Activated naive CD8-positive, alpha-beta T cell treated with anti-CD3 and anti-CD28 coated beads, Interleukin-2, amount 10 ng/mL, durations not matched to agents 7 days and 5 days (primary cell): Measurements from ENCODE around the gene POLR1G. TPM values are rescaled to one million over a fixed set of nuclear protein-coding genes. Genes with fewer than 3 reads are reported as not detected.
A peak's percentile ranks its signal among the peaks of the same experiment; 100 is the strongest.

Experiments used
- ATAC-seq: fragments of 150-1000 bp; cut with Tn5 transposase; one replicate; pipeline ENCODE4 v1.10.0; 2021; ENCODE audit warnings: low read depth, moderate library complexity
- POLR2A ChIA-PET: fragments of 350-600 bp; sonication (Branson Sonifier 250); formaldehyde crosslinking; loops from one replicate; lab custom pipeline; 2021; ENCODE audit warnings: antibody characterized with exemption; lab: Charles Lee
- DNase-seq: peaks from one replicate; pipeline ENCODE4 v3.0.0; 2021
- H3K27ac Mint-ChIP-seq: one replicate; pipeline ENCODE4 v1.8.0; 2022; ENCODE audit warnings: mild to moderate bottlenecking, mixed read lengths
- H3K27me3 Mint-ChIP-seq: one replicate; pipeline ENCODE4 v1.8.0; 2022; ENCODE audit warnings: mild to moderate bottlenecking, moderate library complexity, mixed read lengths
- H3K36me3 Mint-ChIP-seq: one replicate; pipeline ENCODE4 v1.8.0; 2021; ENCODE audit warnings: mild to moderate bottlenecking, mixed read lengths
- H3K4me1 Mint-ChIP-seq: one replicate; pipeline ENCODE4 v1.8.0; 2021; ENCODE audit warnings: mixed read lengths
- H3K4me3 Mint-ChIP-seq: one replicate; pipeline ENCODE4 v1.8.0; 2022; ENCODE audit warnings: mild to moderate bottlenecking, moderate library complexity, mixed read lengths
- H3K9me3 Mint-ChIP-seq: one replicate; pipeline ENCODE4 v1.8.0; 2021; ENCODE audit warnings: mixed read lengths
- total RNA-seq, 2 experiments: library from RNA; stranded (reverse); gene quantifications; one replicate each; pipeline ENCODE4 v1.2.3, GENCODE V29; 2021

The POLR1G gene, protein sequence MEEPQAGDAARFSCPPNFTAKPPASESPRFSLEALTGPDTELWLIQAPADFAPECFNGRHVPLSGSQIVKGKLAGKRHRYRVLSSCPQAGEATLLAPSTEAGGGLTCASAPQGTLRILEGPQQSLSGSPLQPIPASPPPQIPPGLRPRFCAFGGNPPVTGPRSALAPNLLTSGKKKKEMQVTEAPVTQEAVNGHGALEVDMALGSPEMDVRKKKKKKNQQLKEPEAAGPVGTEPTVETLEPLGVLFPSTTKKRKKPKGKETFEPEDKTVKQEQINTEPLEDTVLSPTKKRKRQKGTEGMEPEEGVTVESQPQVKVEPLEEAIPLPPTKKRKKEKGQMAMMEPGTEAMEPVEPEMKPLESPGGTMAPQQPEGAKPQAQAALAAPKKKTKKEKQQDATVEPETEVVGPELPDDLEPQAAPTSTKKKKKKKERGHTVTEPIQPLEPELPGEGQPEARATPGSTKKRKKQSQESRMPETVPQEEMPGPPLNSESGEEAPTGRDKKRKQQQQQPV
- 1 to 10 TPM; 6.0 to 6.3 TPM for total RNA-seq

DNA sequence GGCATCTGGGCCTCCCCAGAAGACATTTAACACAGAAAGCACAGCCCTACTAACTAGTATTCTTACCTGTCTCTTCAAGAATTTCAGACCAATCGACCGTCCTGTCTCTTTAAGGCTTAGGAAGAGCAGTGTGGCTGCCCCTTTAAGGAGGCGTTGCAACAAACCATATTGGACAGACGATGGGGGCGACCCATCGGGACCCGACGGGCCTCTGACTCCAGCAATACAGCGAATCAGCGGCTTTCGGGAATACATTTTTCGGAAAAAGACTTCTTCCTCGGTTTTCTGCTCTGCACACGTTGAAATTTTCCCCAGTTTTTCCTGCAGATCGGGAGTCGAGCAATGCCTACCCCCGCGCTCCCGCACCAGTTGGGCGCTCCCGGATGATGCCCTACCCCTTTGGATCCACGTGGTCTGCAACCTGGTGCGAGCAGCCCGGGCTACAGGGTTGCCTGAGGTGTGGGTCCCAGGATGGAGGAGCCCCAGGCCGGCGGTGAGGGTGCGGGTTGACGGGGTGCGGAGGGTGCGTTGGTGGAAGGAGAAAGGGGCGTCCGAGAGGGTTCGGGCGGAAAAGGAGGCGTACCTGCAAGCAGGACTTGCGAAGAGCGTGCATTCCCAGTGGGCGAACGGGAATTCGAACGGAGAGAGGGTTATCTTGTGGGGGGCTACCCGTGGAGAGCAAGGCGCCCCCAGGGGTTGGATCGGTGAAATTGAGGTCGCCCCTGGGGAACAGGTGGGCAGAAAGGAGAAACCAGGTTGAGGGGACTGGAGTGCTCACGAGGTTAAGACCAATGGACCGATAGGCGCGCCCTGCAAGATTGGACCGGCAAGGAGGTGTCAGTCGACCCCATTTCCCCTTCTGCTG lies at the start of gene POLR1G:
Gene POLR1G (plus strand): TSS at position 419 of the 865 bp plus-strand sequence. CDS start 53 bp downstream, at position 472.
- H3K27ac Mint-ChIP-seq = peak within 1 kb of the TSS; percentile 91

DNA sequence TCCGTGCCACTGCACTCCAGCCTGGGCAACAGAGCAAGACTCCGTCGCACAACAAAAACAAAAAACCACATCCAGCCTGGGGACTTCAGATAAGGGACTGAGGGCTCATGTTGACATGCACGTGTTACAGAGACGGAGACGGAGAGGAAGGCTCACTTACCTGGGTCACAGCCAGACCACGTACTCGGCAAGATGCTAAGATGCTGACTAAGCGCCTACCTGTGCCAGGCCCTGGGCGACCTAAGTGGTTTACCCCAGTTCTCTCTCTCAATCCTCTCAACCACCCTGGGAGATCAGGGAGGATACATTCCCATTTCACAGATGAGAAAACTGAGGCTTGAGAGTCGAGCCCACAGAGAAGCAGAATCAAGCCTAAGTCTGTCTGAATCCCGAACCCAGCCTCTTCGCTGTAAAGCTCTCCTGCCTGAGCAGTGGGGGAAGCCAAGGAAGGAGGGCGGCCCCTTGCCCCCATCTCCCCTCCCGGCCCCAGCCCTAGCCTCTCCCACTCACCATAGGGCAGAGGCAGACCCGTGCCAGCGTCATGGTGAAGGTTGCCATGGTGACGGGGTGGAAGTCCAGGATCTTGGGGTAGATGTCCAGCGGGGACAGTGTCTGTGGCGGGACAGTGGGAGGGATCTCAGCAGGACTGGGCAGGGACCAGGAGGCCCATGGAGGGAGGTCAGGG lies 49.5 kb upstream of the POLR1G start:
- H3K36me3 Mint-ChIP-seq = peaks cover 12% of the 10 kb centered on the region
- peaks cover 4% of the 10 kb centered on the region for H3K4me1 Mint-ChIP-seq
- H3K4me3 Mint-ChIP-seq = no peak overlapping the region
- H3K27ac Mint-ChIP-seq = no peak overlapping the region
- ATAC-seq (no peak), DNase-seq (no peak)
- no peaks in the 10 kb centered on the region for H3K27me3 Mint-ChIP-seq
- no peaks in the 10 kb centered on the region for H3K9me3 Mint-ChIP-seq
- POLR2A ChIA-PET = no interaction called here

More for the DNA sequence above, at the start of gene POLR1G:
- Mint-ChIP-seq H3K36me3 (peaks cover 5% of the 10 kb centered on the region), H3K9me3 (no peaks in the 10 kb centered on the region), H3K4me3 (peak within 1 kb of the TSS; percentile 96), H3K4me1 (peaks cover 25% of the 10 kb centered on the region), H3K27me3 (peaks cover 27% of the 10 kb centered on the region)
- POLR2A ChIA-PET = interaction anchor here (0.9 to 1.0 kb wide), 3 partner anchors 33 to 92 kb away, joined by 3 to 4 read pairs (median 3); partner anchors contain the start of genes ERCC2 and PPM1N
- DNase-seq = peak; percentile 84
- peak; percentile 73 for ATAC-seq

DNA sequence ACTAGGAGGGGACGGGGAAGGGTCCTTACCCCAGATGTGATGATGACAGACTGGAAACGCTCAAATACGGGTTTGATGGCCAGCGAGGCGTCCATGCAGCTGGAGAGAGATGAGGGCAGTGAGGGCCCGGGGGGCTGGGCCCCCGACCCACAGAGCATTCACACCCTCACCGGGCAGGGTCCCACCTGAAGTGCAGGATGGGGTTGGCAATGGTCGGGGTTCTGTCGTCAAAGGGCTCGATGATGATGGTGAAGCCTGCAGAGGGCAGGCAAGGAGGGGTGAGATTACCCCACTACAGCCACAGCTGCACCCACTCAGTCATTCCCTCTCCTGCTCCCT lies 49.0 kb upstream of the POLR1G start:
- DNase-seq (no peak), ATAC-seq (no peak)
- Mint-ChIP-seq H3K36me3 (peaks cover 12% of the 10 kb centered on the region), H3K9me3 (no peaks in the 10 kb centered on the region), H3K27ac (no peak overlapping the region), H3K4me3 (no peak overlapping the region), H3K4me1 (peaks cover 4% of the 10 kb centered on the region), H3K27me3 (no peaks in the 10 kb centered on the region)
- POLR2A ChIA-PET = interaction anchor here (0.6 kb wide), 1 partner anchor 29 kb away, joined by 5 read pairs; no protein-coding TSS in a partner anchor

DNA sequence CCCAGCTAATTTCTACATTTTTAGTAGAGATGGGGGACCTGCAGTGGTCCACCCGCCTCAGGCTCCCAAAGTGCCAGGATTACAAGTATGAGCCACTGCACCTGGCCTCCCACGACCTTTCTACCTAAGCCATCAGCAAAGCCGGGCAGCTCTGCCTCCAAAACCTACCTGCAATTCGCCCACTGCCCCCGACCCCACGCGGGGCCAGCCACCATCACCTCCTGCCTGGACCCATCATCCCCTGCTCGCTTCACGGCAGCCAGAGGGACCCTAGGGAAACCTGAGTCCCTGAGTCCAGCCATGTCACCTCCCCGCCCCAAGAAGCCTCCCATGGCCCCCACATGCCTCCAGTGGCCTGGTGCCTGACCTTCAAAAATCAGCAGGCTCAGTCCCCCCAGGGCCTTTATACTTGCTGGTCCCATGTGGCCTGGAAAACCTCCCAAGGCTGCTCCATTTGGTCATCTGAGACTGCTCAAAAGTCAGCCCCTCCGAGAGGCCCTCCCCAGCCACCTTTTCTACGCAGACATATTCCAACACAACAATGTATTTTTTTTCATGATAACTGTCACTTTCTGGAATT lies 48.1 kb upstream of the POLR1G start:
- Mint-ChIP-seq H3K9me3 (no peaks in the 10 kb centered on the region), H3K4me1 (peaks cover 4% of the 10 kb centered on the region), H3K27me3 (no peaks in the 10 kb centered on the region), H3K36me3 (peaks cover 12% of the 10 kb centered on the region), H3K27ac (peak overlapping the region; percentile 30), H3K4me3 (no peak overlapping the region)
- POLR2A ChIA-PET = no interaction called here
- DNase-seq (no peak), ATAC-seq (no peak)

DNA sequence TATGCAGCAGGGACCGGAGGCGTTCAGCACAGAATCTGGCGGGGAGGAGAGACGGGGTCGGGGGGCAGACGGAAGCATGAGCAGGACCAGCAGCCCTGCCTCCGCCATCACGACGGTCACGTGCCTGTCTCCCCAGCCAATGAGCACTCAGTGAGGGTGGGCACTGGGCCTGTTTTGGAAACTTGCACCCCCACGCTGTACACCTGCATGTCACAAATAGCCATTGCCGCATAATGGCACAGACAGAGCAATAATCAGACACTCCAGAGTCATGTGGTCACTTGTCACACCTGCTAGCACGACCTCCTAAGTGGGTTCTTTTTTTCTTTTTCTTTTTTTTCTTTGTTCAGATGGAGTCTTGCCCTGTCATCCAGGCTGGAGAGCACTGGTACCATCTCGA lies 44.8 kb upstream of the POLR1G start:
- ATAC-seq (no peak), DNase-seq (no peak)
- H3K4me1 Mint-ChIP-seq = peaks cover 3% of the 10 kb centered on the region
- POLR2A ChIA-PET = no interaction called here
- peaks cover 5% of the 10 kb centered on the region for H3K36me3 Mint-ChIP-seq
- H3K27ac Mint-ChIP-seq = no peak overlapping the region
- H3K9me3 Mint-ChIP-seq = no peaks in the 10 kb centered on the region
- H3K4me3 Mint-ChIP-seq = no peak overlapping the region
- no peaks in the 10 kb centered on the region for H3K27me3 Mint-ChIP-seq

DNA sequence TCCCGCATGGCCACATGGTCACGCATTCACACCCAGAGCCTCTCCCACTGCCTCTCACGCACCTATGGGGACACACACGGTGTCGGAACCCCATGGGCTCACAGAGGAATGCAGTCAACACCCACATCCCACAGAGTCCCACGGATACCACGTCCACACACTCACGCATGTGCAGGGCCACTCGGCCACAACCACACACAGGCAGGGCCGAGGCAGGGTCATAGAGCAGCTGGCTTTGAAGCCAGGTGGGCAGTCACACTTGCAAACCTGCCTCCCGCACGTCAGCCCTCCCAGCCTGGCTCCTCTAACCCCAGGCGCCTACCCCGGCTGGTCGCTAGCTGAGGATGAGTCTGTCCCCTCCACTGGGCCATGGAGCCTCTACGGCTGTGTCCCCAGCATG lies 44.2 kb upstream of the POLR1G start:
- no peak for ATAC-seq
- no peak for DNase-seq
- Mint-ChIP-seq H3K9me3 (no peaks in the 10 kb centered on the region), H3K27ac (no peak overlapping the region), H3K4me3 (no peak overlapping the region), H3K27me3 (no peaks in the 10 kb centered on the region), H3K4me1 (peaks cover 3% of the 10 kb centered on the region), H3K36me3 (peaks cover 5% of the 10 kb centered on the region)
- POLR2A ChIA-PET = no interaction called here

DNA sequence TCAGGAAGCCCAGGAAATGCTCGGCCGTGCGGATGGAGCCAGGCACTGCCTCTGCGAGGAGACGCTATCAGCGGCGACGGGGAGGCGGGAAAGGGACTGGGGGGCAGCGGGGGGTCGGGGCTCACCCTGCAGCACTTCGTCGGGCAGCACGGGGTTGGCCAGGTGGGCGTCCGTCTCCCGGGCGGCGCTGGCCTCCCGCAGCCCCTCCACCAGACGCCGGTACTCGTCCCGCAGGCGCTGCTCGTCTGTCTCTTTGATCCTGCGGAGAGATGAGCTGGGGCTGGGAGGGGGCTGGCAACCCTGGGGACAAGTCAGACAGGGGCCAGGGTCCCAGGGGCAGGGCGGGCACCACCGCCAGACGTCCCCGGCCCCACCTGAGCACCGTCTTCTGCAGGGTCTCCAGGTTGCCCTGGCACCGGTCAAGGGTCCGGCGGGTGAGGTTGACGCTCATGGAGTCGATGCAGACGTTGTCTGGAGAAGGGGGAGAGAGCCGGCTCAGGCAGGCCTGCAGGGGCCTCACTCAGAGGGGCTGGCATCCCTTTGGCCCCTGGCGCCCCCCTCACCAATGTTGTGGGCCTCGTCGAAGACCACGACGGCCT lies 42.5 kb upstream of the POLR1G start:
- no peak for DNase-seq
- no peak for ATAC-seq
- no peak overlapping the region for H3K4me3 Mint-ChIP-seq
- H3K4me1 Mint-ChIP-seq = peaks cover 8% of the 10 kb centered on the region
- H3K9me3 Mint-ChIP-seq = no peaks in the 10 kb centered on the region
- POLR2A ChIA-PET = no interaction called here
- no peak overlapping the region for H3K27ac Mint-ChIP-seq
- H3K36me3 Mint-ChIP-seq = peaks cover 5% of the 10 kb centered on the region
- no peaks in the 10 kb centered on the region for H3K27me3 Mint-ChIP-seq

DNA sequence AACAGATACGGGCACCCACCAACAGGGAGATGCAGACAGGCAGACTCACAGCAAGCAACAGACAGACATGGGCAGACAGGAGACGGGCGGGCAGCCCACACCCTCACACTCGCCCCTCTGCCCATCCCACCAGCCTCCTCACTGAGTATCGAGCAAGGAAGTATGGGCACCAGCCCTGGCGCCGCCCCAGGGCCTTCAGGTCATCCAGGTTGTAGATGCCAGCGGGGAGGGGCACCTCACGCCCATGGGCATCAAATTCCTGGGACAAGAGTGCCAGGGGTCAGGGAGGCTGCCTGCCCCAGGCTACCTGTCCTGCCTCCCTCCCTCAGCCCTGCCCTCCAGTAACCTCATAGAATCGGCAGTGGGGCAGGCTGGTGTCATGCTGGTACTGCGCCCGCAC lies 41.7 kb upstream of the POLR1G start:
- H3K36me3 Mint-ChIP-seq = peaks cover 5% of the 10 kb centered on the region
- no peaks in the 10 kb centered on the region for H3K27me3 Mint-ChIP-seq
- DNase-seq (no peak), ATAC-seq (no peak)
- no peak overlapping the region for H3K4me3 Mint-ChIP-seq
- POLR2A ChIA-PET = no interaction called here
- H3K9me3 Mint-ChIP-seq = no peaks in the 10 kb centered on the region
- H3K4me1 Mint-ChIP-seq = peaks cover 9% of the 10 kb centered on the region
- no peak overlapping the region for H3K27ac Mint-ChIP-seq

DNA sequence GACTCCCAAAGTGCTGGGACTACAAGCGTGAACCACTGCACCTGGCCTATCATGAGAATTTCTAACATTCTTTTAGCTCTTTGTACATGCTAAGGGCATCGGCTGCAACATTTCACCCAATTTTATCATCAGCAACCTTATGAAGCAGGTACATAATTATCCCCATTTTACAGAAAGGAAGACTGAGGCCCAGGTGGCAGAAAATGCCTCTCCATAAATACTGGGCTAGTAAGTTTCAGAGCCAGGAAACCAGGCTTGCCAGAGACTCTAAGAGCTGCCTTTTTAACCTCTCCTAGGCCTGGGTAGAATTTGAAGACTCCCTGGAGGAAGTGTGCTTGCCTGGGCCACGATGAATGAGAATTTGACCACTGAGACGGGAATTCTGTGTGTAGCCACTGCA lies 38.3 kb upstream of the POLR1G start:
- ATAC-seq = no peak
- DNase-seq = no peak
- Mint-ChIP-seq H3K27me3 (peaks cover 3% of the 10 kb centered on the region), H3K27ac (no peak overlapping the region), H3K36me3 (no peaks in the 10 kb centered on the region), H3K9me3 (no peaks in the 10 kb centered on the region), H3K4me1 (peaks cover 14% of the 10 kb centered on the region), H3K4me3 (no peak overlapping the region)
- POLR2A ChIA-PET = no interaction called here

DNA sequence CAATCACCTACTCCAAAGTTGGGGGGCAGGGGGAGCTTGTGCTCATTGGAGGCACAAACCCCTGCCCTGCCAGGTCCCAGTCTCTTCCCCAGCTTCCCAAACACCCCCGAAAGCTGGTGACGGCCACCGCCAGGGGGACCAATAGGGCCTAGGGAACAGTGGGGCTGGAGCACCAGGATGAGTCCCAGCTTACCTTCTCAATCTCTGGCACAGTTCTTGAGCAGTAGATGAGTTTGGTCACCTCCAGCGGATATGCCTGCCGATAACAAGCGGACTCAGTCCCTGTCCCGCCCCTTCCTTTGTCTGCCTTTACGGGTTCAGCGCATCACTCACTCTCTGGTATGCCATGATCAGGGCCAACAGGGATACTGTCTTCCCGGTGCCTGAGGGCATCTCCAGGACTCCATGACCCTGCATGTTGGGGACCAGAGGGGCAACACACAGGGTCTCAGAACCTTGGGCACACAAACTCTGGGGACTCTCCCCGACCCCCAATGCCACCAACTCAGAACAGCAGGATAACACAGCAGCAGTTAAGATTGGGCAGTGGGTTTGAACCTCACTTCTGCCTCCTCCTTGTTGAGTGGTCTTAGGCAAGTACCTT lies 37.6 kb upstream of the POLR1G start:
- H3K27me3 Mint-ChIP-seq = peaks cover 3% of the 10 kb centered on the region

DNA sequence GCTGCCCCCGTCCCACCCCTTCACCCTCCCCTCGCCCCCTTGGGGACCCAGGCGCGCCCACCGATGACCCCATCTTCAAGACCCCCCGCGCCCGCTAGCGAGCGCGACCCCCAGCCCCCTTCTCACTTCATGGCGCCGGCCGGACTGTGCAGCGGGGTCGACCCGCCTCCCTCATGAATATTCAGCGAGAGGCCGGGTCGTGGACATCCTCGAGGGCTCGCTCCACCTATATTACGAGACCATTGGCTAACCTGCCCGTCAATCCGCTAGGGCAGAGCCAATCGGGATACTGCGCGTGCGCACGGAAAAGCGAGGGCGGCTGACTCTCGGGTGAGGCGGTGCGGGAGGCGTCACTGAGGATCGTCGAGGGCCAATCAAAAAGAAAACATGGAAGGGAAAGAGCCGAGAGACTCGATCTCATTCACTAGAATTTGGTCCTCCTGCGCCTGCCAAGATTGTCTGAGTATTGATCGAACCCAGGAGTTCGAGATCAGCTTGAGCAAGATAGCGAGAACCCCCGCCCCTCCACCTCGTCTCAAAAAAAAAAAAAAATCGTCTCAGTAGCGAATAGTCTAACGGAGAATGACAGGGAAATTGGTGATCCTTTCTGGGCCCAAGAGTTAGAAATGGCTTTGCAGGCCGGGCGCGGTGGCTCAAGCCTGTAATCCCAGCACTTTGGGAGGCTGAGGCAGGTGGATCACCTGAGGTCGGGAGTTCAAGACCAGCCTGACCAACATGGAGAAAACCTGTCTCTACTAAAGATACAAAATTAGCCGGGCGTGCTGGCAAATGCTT lies 35.8 kb upstream of the POLR1G start, which contains the start of gene ERCC2:
Gene ERCC2 (minus strand): TSS at position 164 of the 795 bp plus-strand sequence. CDS start 33 bp downstream, at position 131.
- H3K27me3 Mint-ChIP-seq = peaks cover 5% of the 10 kb centered on the region
- peaks cover 14% of the 10 kb centered on the region for H3K4me1 Mint-ChIP-seq
- DNase-seq (peak; percentile 99), ATAC-seq (peak; percentile 100)
- peak within 1 kb of the TSS; percentile 96 for H3K4me3 Mint-ChIP-seq
- H3K36me3 Mint-ChIP-seq = no peaks in the 10 kb centered on the region
- POLR2A ChIA-PET = interaction anchor here (0.5 to 1.3 kb wide), 4 partner anchors 16 to 35 kb away, joined by 3 to 4 read pairs (median 3); no protein-coding TSS in a partner anchor
- H3K27ac Mint-ChIP-seq = peak within 1 kb of the TSS; percentile 99
- H3K9me3 Mint-ChIP-seq = no peaks in the 10 kb centered on the region

More for the DNA sequence above, 37.6 kb upstream of the POLR1G start:
- no peaks in the 10 kb centered on the region for H3K9me3 Mint-ChIP-seq
- no peak for DNase-seq
- POLR2A ChIA-PET = no interaction called here
- H3K27ac Mint-ChIP-seq = no peak overlapping the region
- H3K4me1 Mint-ChIP-seq = peaks cover 14% of the 10 kb centered on the region
- no peaks in the 10 kb centered on the region for H3K36me3 Mint-ChIP-seq
- no peak for ATAC-seq
- peak overlapping the region; percentile 54 for H3K4me3 Mint-ChIP-seq
